GM12878 (cell line): ENCODE measurements around the gene SCARF2. TPM values are rescaled to one million over a fixed set of nuclear protein-coding genes. Genes with fewer than 3 reads are reported as not detected.
A peak's percentile ranks its signal among the peaks of the same experiment; 100 is the strongest.

Experiments
- ATAC-seq: fragments of 200-7000 bp; cut with Tn5 transposase; 3 replicates; pipeline ENCODE4 v1.9.1; 2020; ENCODE audit warnings: mild to moderate bottlenecking, moderate library complexity
- BruUV-seq: library from RNA; stranded (reverse); fragments of 400-500 nt; replicated peaks from 2 replicates; lab custom pipeline; 2021; lab: Mats Ljungman, UMichigan
- CTCF ChIA-PET: fragments of 300-600 bp; sonication (Branson Sonifier 250); formaldehyde crosslinking; extraction: SDS; loops from one replicate; lab custom pipeline; 2021; ENCODE audit warnings: inconsistent platforms; lab: Yijun Ruan, JAX
- POLR2A ChIA-PET: fragments of 350-600 bp; formaldehyde crosslinking; extraction: SDS; loops from one replicate; lab custom pipeline; 2021; ENCODE audit warnings: inconsistent platforms; lab: Charles Lee
- RAD21 ChIA-PET: fragments of 300-600 bp; sonication (Branson Sonifier 250); formaldehyde crosslinking; loops from one replicate; lab custom pipeline; 2023; ENCODE audit warnings: antibody characterized with exemption; ENCODE audit not compliant: unreplicated experiment; lab: Charles Lee
- SMC1A ChIA-PET: fragments of 300-600 bp; sonication (Branson Sonifier 250); formaldehyde crosslinking; loops from one replicate; lab custom pipeline; 2023; ENCODE audit not compliant: unreplicated experiment, uncharacterized antibody; lab: Charles Lee
- DNase-seq: peaks from one replicate; pipeline ENCODE4 v3.0.0-alpha.2; 2011; ENCODE audit warnings: low read depth, low spot score
- FAIRE-seq: peaks from 3 replicates; lab custom pipeline; 2011; peaks lifted over from hg19 to GRCh38; lab: Jason Lieb, UNC
- H2AFZ ChIP-seq: 2 replicates; pipeline ENCODE4 v1.6.0; 2011; ENCODE audit warnings: low read depth, low read length, control low read depth; ENCODE audit not compliant: control insufficient read depth
- H3K27ac ChIP-seq: 2 replicates; pipeline ENCODE4 v1.5.1; 2011; ENCODE audit warnings: control low read depth; ENCODE audit not compliant: control insufficient read depth, insufficient read depth
- H3K27me3 ChIP-seq, 2 experiments: replicated peaks in 1 of 2; 2 replicates each; pipeline versions ENCODE4 v1.6.0 to v1.6.1; 2011; ENCODE audit warnings: low read length in 1 of 2; ENCODE audit not compliant: control insufficient read depth in 2 of 2, insufficient read depth in 2 of 2
- H3K36me3 ChIP-seq, 2 experiments: 2 replicates each; pipeline ENCODE4 v1.5.1; 2011; ENCODE audit warnings: low read length in 1 of 2; ENCODE audit not compliant: control insufficient read depth in 2 of 2, insufficient read depth in 2 of 2
- H3K4me1 ChIP-seq: 2 replicates; pipeline ENCODE4 v1.6.1; 2011; ENCODE audit warnings: mild to moderate bottlenecking, low read length, moderate library complexity, mixed read lengths; ENCODE audit not compliant: control insufficient read depth, insufficient read depth
- H3K4me2 ChIP-seq: 2 replicates; pipeline ENCODE4 v1.6.0; 2011; ENCODE audit warnings: control low read depth; ENCODE audit not compliant: control insufficient read depth, insufficient read depth
- H3K4me3 ChIP-seq: fragments of 200-600 bp; sonication (generic); 2 replicates; pipeline ENCODE4 v1.5.1; 2016
- H3K79me2 ChIP-seq: 2 replicates; pipeline ENCODE4 v1.6.0; 2011; ENCODE audit warnings: low read length; ENCODE audit not compliant: control insufficient read depth, insufficient read depth
- H3K9ac ChIP-seq: 2 replicates; pipeline ENCODE4 v1.8.0; 2011; ENCODE audit warnings: low read length, control low read depth, mixed read lengths; ENCODE audit not compliant: control insufficient read depth, insufficient read depth
- H3K9me3 ChIP-seq: replicated peaks from 3 replicates; pipeline ENCODE4 v1.5.1; 2011; ENCODE audit warnings: mild to moderate bottlenecking, low read length; ENCODE audit not compliant: control insufficient read depth, insufficient read depth
- H4K20me1 ChIP-seq: 2 replicates; pipeline ENCODE4 v1.6.0; 2011; ENCODE audit not compliant: control insufficient read depth, insufficient read depth
- GATAD2B ChIP-seq: fragments of 450-650 bp; conservative IDR thresholded peaks from 2 replicates; pipeline ENCODE4 v1.6.1; 2017; ENCODE audit warnings: low read depth, mild to moderate bottlenecking, moderate library complexity
- JUNB ChIP-seq: IDR thresholded peaks from 2 replicates; pipeline ENCODE4 v1.6.1; 2016; ENCODE audit warnings: antibody characterized with exemption, mild to moderate bottlenecking
- KLF5 ChIP-seq: fragments of 450-650 bp; IDR thresholded peaks from 2 replicates; pipeline ENCODE4 v1.6.1; 2014; ENCODE audit warnings: mild to moderate bottlenecking; ENCODE audit not compliant: partially characterized antibody
- MYB ChIP-seq: fragments of 150-350 bp; IDR thresholded peaks from 2 replicates; pipeline ENCODE4 v1.6.1; 2014; ENCODE audit warnings: mild to moderate bottlenecking, low read depth, low read length, borderline replicate concordance
- NR2C1 ChIP-seq: fragments of 450-650 bp; IDR thresholded peaks from 2 replicates; pipeline ENCODE4 v1.6.1; 2017; ENCODE audit warnings: antibody characterized with exemption, mild to moderate bottlenecking, moderate library complexity
- RAD51 ChIP-seq: fragments of 450-650 bp; IDR thresholded peaks from 2 replicates; pipeline ENCODE4 v1.6.1; 2016; ENCODE audit warnings: moderate library complexity, mild to moderate bottlenecking, inconsistent platforms
- TCF3 ChIP-seq: IDR thresholded peaks from 2 replicates; pipeline ENCODE4 v1.6.1; 2012; ENCODE audit warnings: low read depth, mild to moderate bottlenecking, low read length, borderline replicate concordance; ENCODE audit not compliant: insufficient read depth
- WGBS: methylation state at CpG from one replicate; pipeline ENCODE4 v1.1.6; 2016; ENCODE audit warnings: low lambda C conversion rate; ENCODE audit not compliant: insufficient replicate concordance, insufficient coverage; ENCODE audit errors: missing lambda C conversion rate; 5-methylcytosine and 5-hydroxymethylcytosine counted together
- in situ Hi-C: fragments of 300-500 bp; cut with MboI; formaldehyde crosslinking; loops from 9 replicates; pipeline ENCODE4 v1.14.3; 2018; ENCODE audit warnings: mixed read lengths
- intact Hi-C: fragments of 100-400 bp; cut with micrococcal nuclease; formaldehyde crosslinking; loops from one replicate; pipeline ENCODE4 v1.14.2; 2022; ENCODE audit not compliant: unreplicated experiment
- polyA plus RNA-seq, 11 experiments: library from polyadenylated mRNA; depleted of rRNA in 4 of 11; unstranded in 6 of 11; stranded (reverse) in 5 of 11; fragments of >200 nt; fragmentation: Nextera tagmentation in 4 of 11; fragmentation: Illumina TruSeq in 1 of 11; extraction: Ambion mirVana in 4 of 11; extraction: Trizol in 1 of 11; gene quantifications; 1 replicate in 1 of 11; 2 replicates in 10 of 11; pipeline versions ENCODE4 v1.2.1 to v1.2.3, GENCODE V29; 2011 to 2016; ENCODE audit warnings: inconsistent platforms in 2 of 11, missing spikeins in 2 of 11, low read depth in 1 of 11
- total RNA-seq, 4 experiments: library from RNA; depleted of rRNA in 3 of 4; stranded (reverse); fragments of >200 nt in 3 of 4; fragmentation: Illumina TruSeq in 1 of 4; extraction: Trizol in 1 of 4; gene quantifications; 2 replicates each; pipeline versions ENCODE4 v1.2.1 to v1.2.3, GENCODE V29; 2013 to 2021
- TF ChIP-seq, protein P1 (sequence below): fragments of 450-650 bp; IDR thresholded peaks from 2 replicates; pipeline ENCODE4 v1.6.1; 2017; ENCODE audit warnings: mild to moderate bottlenecking, low read depth, inconsistent platforms; ENCODE audit not compliant: poor library complexity, severe bottlenecking
- TF ChIP-seq, protein P2 (sequence below): IDR thresholded peaks from 2 replicates; pipeline ENCODE4 v1.6.1; 2012; ENCODE audit warnings: low read length, inconsistent platforms
- TF ChIP-seq, protein P3 (sequence below): IDR thresholded peaks from 2 replicates; pipeline ENCODE4 v1.6.1; 2011; ENCODE audit warnings: mild to moderate bottlenecking, low read depth, low read length, moderate library complexity; ENCODE audit not compliant: insufficient replicate concordance
- TF ChIP-seq, protein P4 (sequence below): fragments of 450-650 bp; IDR thresholded peaks from 2 replicates; pipeline ENCODE4 v1.6.1; 2014; ENCODE audit warnings: mild to moderate bottlenecking
- TF ChIP-seq, protein P5 (sequence below): fragments of 450-650 bp; IDR thresholded peaks from 2 replicates; pipeline ENCODE4 v1.6.1; 2017; ENCODE audit warnings: borderline replicate concordance

The SCARF2 gene
- total and polyA plus RNA-seq, 10 of the 15 experiments (the other 5 are each of a cell fraction or from before 2014, with no cell fraction given) = 0.01 to 0.74 (median 0.17) TPM; not detected in 5

DNA sequence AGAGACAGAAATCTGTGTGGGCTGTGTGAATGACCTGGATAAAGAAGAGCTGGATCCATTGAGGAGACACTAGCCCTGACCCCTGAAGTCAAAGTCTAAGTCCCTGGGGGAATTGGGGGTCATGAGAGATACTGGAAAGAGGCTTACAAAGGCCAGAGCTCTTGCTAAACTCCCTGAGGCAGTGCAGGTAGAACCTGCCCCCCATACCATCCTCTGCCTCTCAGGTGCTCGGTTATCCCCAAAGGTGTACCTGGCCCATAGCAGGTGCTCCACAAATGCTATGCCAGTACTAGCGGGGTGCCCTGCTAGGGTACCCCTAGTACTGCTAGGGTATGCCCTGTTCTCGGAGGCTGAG lies 19.1 kb upstream of the SCARF2 start:
- H4K20me1 ChIP-seq = no peaks in the 10 kb centered on the region
- WGBS = 75% methylated on average over 3 of the region's 3 CpGs
- DNase-seq (no peak), ATAC-seq (no peak; the same call in 2 of the 3 replicates), FAIRE-seq (no peak)
- H3K4me3 ChIP-seq = no peak overlapping the region
- H3K79me2 ChIP-seq = no peaks in the 10 kb centered on the region
- RAD21 ChIA-PET = interaction anchor here (0.9 to 2.1 kb wide), 2 partner anchors 38 to 39 kb away, joined by 3 to 42 read pairs; no protein-coding TSS in a partner anchor
- H3K4me1 ChIP-seq = peaks cover 9% of the 10 kb centered on the region
- intact Hi-C loops (loop anchor here (1.0 to 5.0 kb wide), 3 partner anchors 38 to 299 kb away; no protein-coding TSS in a partner anchor), in situ Hi-C loops (loop anchor here (5.0 kb wide), 1 partner anchor 34 kb away; no protein-coding TSS in a partner anchor)
- peak overlapping the region; percentile 73 for H2AFZ ChIP-seq
- H3K27ac ChIP-seq = no peak overlapping the region
- CTCF ChIA-PET = interaction anchor here (0.6 to 2.0 kb wide), 13 partner anchors 8 to 165 kb away, joined by 3 to 58 read pairs (median 3); no protein-coding TSS in a partner anchor
- H3K4me2 ChIP-seq = no peak overlapping the region; the same call in 1 of the 2 replicates
- H3K9ac ChIP-seq = no peak overlapping the region
- BruUV-seq = no TSS peak
- no peaks in the 10 kb centered on the region for H3K27me3 ChIP-seq
- no peaks in the 10 kb centered on the region for H3K9me3 ChIP-seq
- SMC1A ChIA-PET = interaction anchor here (0.6 to 1.8 kb wide), 4 partner anchors 8 to 300 kb away, joined by 3 to 20 read pairs (median 4); no protein-coding TSS in a partner anchor
- H3K36me3 ChIP-seq = peaks cover 0 to 10% of the 10 kb centered on the region in 2 experiments; a peak in 1 of 4 replicates
- POLR2A ChIA-PET = interaction anchor here (0.8 kb wide), 1 partner anchor 38 kb away, joined by 3 read pairs; no protein-coding TSS in a partner anchor
- no peak for TF ChIP-seq MYB
- TF ChIP-seq GATAD2B = no peak
- TF ChIP-seq, protein P1, sequence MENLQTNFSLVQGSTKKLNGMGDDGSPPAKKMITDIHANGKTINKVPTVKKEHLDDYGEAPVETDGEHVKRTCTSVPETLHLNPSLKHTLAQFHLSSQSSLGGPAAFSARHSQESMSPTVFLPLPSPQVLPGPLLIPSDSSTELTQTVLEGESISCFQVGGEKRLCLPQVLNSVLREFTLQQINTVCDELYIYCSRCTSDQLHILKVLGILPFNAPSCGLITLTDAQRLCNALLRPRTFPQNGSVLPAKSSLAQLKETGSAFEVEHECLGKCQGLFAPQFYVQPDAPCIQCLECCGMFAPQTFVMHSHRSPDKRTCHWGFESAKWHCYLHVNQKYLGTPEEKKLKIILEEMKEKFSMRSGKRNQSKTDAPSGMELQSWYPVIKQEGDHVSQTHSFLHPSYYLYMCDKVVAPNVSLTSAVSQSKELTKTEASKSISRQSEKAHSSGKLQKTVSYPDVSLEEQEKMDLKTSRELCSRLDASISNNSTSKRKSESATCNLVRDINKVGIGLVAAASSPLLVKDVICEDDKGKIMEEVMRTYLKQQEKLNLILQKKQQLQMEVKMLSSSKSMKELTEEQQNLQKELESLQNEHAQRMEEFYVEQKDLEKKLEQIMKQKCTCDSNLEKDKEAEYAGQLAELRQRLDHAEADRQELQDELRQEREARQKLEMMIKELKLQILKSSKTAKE = no peak
- TF ChIP-seq, protein P2, sequence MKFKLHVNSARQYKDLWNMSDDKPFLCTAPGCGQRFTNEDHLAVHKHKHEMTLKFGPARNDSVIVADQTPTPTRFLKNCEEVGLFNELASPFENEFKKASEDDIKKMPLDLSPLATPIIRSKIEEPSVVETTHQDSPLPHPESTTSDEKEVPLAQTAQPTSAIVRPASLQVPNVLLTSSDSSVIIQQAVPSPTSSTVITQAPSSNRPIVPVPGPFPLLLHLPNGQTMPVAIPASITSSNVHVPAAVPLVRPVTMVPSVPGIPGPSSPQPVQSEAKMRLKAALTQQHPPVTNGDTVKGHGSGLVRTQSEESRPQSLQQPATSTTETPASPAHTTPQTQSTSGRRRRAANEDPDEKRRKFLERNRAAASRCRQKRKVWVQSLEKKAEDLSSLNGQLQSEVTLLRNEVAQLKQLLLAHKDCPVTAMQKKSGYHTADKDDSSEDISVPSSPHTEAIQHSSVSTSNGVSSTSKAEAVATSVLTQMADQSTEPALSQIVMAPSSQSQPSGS = no peak
- TF ChIP-seq, protein P3, sequence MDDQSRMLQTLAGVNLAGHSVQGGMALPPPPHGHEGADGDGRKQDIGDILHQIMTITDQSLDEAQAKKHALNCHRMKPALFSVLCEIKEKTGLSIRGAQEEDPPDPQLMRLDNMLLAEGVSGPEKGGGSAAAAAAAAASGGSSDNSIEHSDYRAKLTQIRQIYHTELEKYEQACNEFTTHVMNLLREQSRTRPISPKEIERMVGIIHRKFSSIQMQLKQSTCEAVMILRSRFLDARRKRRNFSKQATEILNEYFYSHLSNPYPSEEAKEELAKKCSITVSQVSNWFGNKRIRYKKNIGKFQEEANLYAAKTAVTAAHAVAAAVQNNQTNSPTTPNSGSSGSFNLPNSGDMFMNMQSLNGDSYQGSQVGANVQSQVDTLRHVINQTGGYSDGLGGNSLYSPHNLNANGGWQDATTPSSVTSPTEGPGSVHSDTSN = no peak
- TF ChIP-seq TCF3 = no peak
- no peak for TF ChIP-seq RAD51
- no peak for TF ChIP-seq NR2C1
- TF ChIP-seq, protein P4, sequence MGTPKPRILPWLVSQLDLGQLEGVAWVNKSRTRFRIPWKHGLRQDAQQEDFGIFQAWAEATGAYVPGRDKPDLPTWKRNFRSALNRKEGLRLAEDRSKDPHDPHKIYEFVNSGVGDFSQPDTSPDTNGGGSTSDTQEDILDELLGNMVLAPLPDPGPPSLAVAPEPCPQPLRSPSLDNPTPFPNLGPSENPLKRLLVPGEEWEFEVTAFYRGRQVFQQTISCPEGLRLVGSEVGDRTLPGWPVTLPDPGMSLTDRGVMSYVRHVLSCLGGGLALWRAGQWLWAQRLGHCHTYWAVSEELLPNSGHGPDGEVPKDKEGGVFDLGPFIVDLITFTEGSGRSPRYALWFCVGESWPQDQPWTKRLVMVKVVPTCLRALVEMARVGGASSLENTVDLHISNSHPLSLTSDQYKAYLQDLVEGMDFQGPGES = no peak
- TF ChIP-seq KLF5 = no peak
- TF ChIP-seq, protein P5, sequence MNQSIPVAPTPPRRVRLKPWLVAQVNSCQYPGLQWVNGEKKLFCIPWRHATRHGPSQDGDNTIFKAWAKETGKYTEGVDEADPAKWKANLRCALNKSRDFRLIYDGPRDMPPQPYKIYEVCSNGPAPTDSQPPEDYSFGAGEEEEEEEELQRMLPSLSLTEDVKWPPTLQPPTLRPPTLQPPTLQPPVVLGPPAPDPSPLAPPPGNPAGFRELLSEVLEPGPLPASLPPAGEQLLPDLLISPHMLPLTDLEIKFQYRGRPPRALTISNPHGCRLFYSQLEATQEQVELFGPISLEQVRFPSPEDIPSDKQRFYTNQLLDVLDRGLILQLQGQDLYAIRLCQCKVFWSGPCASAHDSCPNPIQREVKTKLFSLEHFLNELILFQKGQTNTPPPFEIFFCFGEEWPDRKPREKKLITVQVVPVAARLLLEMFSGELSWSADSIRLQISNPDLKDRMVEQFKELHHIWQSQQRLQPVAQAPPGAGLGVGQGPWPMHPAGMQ = no peak
- TF ChIP-seq JUNB = no peak
